Fibroblast of villous mesenchyme (primary cell): ENCODE data around the gene GLIS2. TPM values are rescaled to one million over a fixed set of nuclear protein-coding genes. Genes with fewer than 3 reads are reported as not detected.

ENCODE experiments used
- DNase-seq: peaks from one replicate; pipeline ENCODE4 v3.0.0-alpha.2; 2010; ENCODE audit warnings: low read depth
- H3K4me3 ChIP-seq: 2 replicates; pipeline ENCODE4 v1.5.1; 2011; ENCODE audit warnings: low read depth, mild to moderate bottlenecking, low read length
- total RNA-seq: library from RNA; depleted of rRNA; stranded (reverse); fragments of >200 nt; gene quantifications from 2 replicates; pipeline ENCODE4 v1.2.3, GENCODE V29; 2012
- TF ChIP-seq, protein P1 (sequence below): IDR thresholded peaks from 2 replicates; pipeline ENCODE4 v1.5.1; 2012; ENCODE audit warnings: low read depth, mild to moderate bottlenecking, low read length; ENCODE audit not compliant: insufficient read depth

The GLIS2 gene
- total RNA-seq, 1 donor = 4.3 TPM

DNA sequence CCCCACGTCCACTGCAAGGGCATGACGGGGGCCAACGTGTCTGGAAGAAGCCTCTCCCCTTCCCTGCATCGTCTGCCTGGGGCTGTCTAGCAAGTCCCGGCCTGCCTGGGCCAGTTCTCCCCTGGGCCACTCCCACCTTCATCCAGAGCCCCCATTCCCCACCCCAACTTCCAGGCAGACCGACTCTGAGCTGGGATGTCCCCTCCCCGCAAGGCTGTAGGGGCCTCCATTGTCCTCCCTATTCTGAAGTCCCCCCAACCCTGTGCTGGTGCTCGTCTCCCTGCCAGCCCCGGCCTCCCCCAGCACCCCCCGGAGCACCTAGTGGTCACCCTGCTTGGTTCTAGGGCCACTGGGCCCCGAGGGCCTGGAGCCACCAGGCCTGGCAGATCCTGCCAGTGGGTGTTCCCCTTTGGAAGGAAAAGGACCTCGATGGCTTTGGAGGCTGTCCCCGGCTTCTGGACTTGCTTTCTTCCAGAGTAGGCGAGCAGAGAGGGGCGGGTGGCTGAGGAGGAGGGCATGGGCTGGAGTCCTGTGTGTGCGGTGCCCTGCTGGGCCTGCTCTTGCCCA, 4.8 kb downstream of the GLIS2 start:
- TF ChIP-seq, protein P1, sequence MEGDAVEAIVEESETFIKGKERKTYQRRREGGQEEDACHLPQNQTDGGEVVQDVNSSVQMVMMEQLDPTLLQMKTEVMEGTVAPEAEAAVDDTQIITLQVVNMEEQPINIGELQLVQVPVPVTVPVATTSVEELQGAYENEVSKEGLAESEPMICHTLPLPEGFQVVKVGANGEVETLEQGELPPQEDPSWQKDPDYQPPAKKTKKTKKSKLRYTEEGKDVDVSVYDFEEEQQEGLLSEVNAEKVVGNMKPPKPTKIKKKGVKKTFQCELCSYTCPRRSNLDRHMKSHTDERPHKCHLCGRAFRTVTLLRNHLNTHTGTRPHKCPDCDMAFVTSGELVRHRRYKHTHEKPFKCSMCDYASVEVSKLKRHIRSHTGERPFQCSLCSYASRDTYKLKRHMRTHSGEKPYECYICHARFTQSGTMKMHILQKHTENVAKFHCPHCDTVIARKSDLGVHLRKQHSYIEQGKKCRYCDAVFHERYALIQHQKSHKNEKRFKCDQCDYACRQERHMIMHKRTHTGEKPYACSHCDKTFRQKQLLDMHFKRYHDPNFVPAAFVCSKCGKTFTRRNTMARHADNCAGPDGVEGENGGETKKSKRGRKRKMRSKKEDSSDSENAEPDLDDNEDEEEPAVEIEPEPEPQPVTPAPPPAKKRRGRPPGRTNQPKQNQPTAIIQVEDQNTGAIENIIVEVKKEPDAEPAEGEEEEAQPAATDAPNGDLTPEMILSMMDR = no peak
- no peak overlapping the region for H3K4me3 ChIP-seq
- no peak for DNase-seq

DNA sequence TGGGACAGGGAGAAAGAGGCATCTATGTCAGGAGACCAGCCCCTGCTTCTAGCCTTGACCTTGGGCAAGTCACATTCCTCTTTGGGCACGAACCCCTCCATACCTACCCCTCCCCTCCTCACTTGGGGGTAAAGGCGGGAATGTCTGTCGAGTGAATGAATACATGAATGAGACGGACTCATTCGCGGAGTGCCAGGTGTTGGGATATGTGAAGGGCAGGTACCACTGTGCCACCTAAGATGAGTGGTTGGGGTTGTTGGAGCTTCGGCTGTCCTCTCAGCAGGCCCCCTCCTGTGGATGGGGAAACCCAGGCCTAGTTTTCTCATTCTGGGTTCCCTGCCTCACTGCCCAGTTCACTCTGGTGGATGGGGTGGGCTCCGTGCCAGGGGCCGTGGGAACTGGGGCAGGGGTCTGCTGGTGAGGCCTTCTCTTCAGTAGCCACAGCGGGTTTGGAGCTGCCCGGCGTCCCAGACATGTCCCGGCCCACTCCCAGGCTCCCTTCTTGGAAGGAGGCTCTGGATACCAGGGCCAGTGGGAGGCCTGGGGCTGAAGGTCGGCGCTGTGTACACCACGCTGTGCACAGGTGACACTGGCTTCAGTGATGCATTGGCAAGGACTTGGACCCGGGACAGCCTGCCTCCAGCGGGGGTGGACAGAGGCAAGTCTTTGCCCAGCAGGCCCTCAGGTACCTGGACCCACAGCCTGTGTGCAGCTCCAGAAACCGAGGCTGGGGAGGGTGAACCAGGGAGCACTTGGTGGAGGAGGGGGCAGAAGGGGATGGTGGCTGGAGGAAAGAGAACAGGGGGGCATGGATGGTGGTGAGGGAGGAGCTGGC, 5.6 kb downstream of the GLIS2 start:
- TF ChIP-seq, protein P1 = no peak
- no peak overlapping the region for H3K4me3 ChIP-seq
- DNase-seq = no peak

DNA sequence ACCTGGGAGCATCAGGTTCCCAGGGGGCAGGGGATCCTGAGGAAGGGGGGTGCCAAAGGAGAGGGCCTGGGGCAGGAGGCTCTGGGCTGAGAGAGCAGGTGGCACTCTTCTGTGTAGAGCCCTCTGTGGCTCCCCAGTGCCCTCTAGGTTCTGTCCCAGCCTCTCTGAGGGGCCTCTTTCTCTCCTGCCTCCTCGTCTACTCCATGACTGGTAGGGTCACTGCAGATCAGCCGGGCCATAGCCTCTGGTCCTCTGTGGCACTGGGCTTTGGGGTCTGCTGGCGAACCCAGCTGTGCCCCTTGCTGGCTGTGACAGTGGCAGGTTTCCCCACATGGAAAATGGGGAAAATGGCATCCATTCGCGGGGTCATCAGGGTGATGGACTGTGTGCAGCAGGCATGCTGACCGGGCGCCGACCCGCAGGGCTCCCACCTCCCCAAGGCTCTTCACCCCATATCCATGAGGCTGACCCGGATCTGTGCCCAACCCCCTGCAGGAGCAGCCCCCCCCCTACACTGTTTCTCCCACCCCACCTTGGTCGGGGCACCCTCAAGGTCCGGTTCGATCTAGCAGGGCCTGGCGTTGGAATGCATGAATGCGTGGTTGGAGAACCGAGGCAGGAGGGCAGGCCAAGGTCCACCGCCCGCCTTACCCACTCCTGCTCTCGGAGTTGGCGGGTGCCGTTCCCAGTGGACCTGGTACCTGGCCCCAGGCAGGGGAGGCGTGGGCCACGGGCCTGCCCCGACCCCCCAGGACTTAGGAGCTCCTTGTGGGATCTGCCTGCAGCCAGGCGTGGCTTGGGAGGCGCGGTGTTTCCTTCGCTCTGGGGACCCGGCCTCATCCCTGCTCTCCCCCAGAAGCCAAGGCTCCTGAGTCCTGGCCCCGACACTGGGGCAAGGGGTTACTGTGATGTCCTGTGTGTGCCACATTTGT, 6.5 kb downstream of the GLIS2 start:
- TF ChIP-seq, protein P1 = no peak
- DNase-seq = no peak
- H3K4me3 ChIP-seq = no peak overlapping the region

DNA sequence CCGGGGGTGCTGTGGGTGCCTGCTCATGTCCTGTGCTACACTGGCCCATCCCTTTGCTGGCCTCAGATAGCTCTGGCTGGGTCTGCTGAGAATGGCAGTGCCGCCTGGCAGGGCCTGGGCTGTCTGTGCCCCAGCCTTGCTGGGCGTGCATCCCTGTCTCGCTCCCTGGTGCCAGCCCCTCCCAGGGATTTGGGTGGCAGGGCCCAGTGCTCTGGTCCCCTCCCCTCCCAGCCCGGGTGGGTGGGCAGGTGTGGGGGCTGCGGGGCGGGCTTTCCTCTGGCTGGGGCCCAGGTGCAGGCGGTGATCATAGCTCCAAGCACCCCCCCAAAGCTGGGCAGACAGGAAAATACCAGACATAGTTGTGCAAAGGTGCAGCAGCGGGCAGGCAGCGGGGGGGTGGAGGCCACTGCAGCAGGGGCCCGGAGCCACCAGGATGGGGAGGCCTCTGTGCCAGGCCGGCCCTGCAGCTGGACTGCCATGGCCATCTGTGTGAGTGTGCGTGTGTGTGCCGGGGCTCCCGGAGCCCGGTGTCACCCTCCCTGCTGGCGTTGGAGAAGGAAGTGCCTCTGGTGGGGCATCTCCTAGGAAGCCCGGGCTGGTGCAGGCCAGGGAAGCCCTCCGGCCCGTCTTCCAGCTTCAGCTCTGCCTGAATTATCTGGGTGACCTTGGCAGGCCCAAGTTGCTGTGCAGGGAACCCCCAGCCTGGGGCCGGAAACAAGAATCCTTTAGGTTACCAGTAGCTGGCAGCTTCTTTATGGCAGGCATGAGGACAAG, 7.4 kb downstream of the GLIS2 start:
- TF ChIP-seq, protein P1 = no peak
- no peak overlapping the region for H3K4me3 ChIP-seq
- no peak for DNase-seq

DNA sequence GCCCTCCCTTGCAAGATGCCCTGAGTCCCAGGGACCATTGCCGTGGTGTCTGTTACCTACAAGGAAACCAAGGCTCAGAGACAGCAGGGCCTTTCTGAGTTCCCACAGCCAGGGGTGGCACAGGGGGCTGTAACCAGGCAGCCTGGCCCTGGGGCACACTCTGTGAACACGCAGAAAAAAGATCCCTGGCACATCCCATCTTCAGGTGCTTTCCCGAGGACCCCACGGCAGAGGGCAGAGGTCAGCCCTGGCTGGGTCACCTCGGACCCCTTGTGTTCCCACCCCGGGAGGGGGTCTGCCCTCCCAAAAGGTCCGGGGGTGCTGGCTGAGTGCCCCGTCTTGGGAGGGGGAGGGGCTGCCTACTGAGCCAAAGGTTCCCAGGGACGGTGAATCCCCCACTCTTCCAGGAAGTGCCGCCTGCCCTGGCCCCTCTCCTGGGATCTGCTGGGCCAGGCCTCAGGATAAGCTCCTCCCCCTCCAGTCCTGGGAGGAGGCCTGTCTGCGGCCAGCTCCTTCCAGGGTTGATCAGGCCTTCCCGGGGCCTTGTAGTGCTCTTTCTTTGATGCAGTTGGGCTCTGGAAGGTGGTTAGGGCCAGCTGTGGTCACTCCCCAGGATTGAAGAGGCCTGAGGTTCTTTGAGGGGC, 8.1 kb downstream of the GLIS2 start:
- H3K4me3 ChIP-seq = peak overlapping the region; percentile 19
- DNase-seq = peak; percentile 78
- TF ChIP-seq, protein P1 = no peak
